ENCODE data around the gene RASL11B. TPM values are rescaled to one million over a fixed set of nuclear protein-coding genes. Genes with fewer than 3 reads are reported as not detected.

RASL11B gene
- total RNA-seq, 1 experiment from 2014 or later = 26.6 TPM

GRCh38 chr4:52837716-52838558 is 24.2 kb upstream of the RASL11B start:
- no peaks in the 10 kb centered on the region for H3K27me3 ChIP-seq
- peak overlapping the region; percentile 38 for H3K4me3 ChIP-seq
- peak; percentile 93 to 95 for DNase-seq
- H3K27ac ChIP-seq = peak overlapping the region; percentile 99
- H3K4me1 ChIP-seq = peaks cover 39% of the 10 kb centered on the region
- no peaks in the 10 kb centered on the region for H3K36me3 ChIP-seq
- no peaks in the 10 kb centered on the region for H3K9me3 ChIP-seq (replicated peaks)

- Histone ChIP-seq H3K27me3 (no peaks in the 10 kb centered on the region), H3K4me3 (peak overlapping the region; percentile 38), H3K27ac (peak overlapping the region; percentile 99), H3K9me3 (replicated peaks) (no peaks in the 10 kb centered on the region), H3K4me1 (peaks cover 39% of the 10 kb centered on the region), H3K36me3 (no peaks in the 10 kb centered on the region)
- peak; percentile 33 to 57 for DNase-seq
Observed at GRCh38 chr4:52838729-52839586, 23.2 kb upstream of the RASL11B start.

- Histone ChIP-seq H3K36me3 (no peaks in the 10 kb centered on the region), H3K4me3 (no peak overlapping the region), H3K27ac (no peak overlapping the region), H3K9me3 (replicated peaks) (no peaks in the 10 kb centered on the region), H3K4me1 (peaks cover 39% of the 10 kb centered on the region), H3K27me3 (no peaks in the 10 kb centered on the region)
- no peak for DNase-seq
Observed at GRCh38 chr4:52840531-52841370, 21.4 kb upstream of the RASL11B start.

GRCh38 chr4:52841682-52842456 is 20.2 kb upstream of the RASL11B start:
- H3K27ac ChIP-seq = no peak overlapping the region

GRCh38 chr4:52842792-52843191 is 19.3 kb upstream of the RASL11B start:
- no peaks in the 10 kb centered on the region for H3K27me3 ChIP-seq
- peaks cover 21% of the 10 kb centered on the region for H3K4me1 ChIP-seq
- no peak overlapping the region for H3K27ac ChIP-seq
- no peak for DNase-seq
- H3K9me3 ChIP-seq (replicated peaks) = no peaks in the 10 kb centered on the region
- H3K4me3 ChIP-seq = no peak overlapping the region
- no peaks in the 10 kb centered on the region for H3K36me3 ChIP-seq

More at GRCh38 chr4:52841682-52842456, 20.2 kb upstream of the RASL11B start:
- H3K36me3 ChIP-seq = no peaks in the 10 kb centered on the region
- H3K4me1 ChIP-seq = peaks cover 30% of the 10 kb centered on the region
- no peak overlapping the region for H3K4me3 ChIP-seq
- no peaks in the 10 kb centered on the region for H3K9me3 ChIP-seq (replicated peaks)
- no peak for DNase-seq
- no peaks in the 10 kb centered on the region for H3K27me3 ChIP-seq

GRCh38 chr4:52843351-52843750 is 18.8 kb upstream of the RASL11B start:
- Histone ChIP-seq H3K36me3 (no peaks in the 10 kb centered on the region), H3K27me3 (no peaks in the 10 kb centered on the region), H3K4me1 (peaks cover 23% of the 10 kb centered on the region), H3K4me3 (no peak overlapping the region), H3K9me3 (replicated peaks) (no peaks in the 10 kb centered on the region), H3K27ac (no peak overlapping the region)
- DNase-seq = no peak

GRCh38 chr4:52843958-52844357 is 18.2 kb upstream of the RASL11B start:
- Histone ChIP-seq H3K4me3 (no peak overlapping the region), H3K27ac (no peak overlapping the region), H3K36me3 (no peaks in the 10 kb centered on the region), H3K4me1 (peaks cover 17% of the 10 kb centered on the region), H3K9me3 (replicated peaks) (no peaks in the 10 kb centered on the region), H3K27me3 (no peaks in the 10 kb centered on the region)
- no peak for DNase-seq

GRCh38 chr4:52844596-52844995 is 17.5 kb upstream of the RASL11B start:
- no peaks in the 10 kb centered on the region for H3K36me3 ChIP-seq
- peaks cover 10% of the 10 kb centered on the region for H3K4me1 ChIP-seq
- no peak overlapping the region for H3K27ac ChIP-seq
- H3K27me3 ChIP-seq = no peaks in the 10 kb centered on the region
- no peaks in the 10 kb centered on the region for H3K9me3 ChIP-seq (replicated peaks)
- DNase-seq = no peak
- no peak overlapping the region for H3K4me3 ChIP-seq

GRCh38 chr4:52846502-52846901 is 15.6 kb upstream of the RASL11B start:
- H3K27ac ChIP-seq = no peak overlapping the region
- no peaks in the 10 kb centered on the region for H3K27me3 ChIP-seq
- H3K4me3 ChIP-seq = no peak overlapping the region
- 0 out of 2 replicates have a peak, but pooled peaks cover 4% of the 10 kb centered on the region for H3K4me1 ChIP-seq
- DNase-seq = no peak
- H3K36me3 ChIP-seq = no peaks in the 10 kb centered on the region
- no peaks in the 10 kb centered on the region for H3K9me3 ChIP-seq (replicated peaks)

GRCh38 chr4:52848254-52848653 is 13.9 kb upstream of the RASL11B start:
- Histone ChIP-seq H3K36me3 (no peaks in the 10 kb centered on the region), H3K9me3 (replicated peaks) (no peaks in the 10 kb centered on the region), H3K4me3 (no peak overlapping the region), H3K27ac (no peak overlapping the region), H3K4me1 (peaks cover 11% of the 10 kb centered on the region), H3K27me3 (no peaks in the 10 kb centered on the region)
- no peak for DNase-seq

- no peak overlapping the region for H3K4me3 ChIP-seq
- no peaks in the 10 kb centered on the region for H3K36me3 ChIP-seq
- no peak overlapping the region for H3K27ac ChIP-seq
- H3K27me3 ChIP-seq = no peaks in the 10 kb centered on the region
- H3K4me1 ChIP-seq = peaks cover 23% of the 10 kb centered on the region
- DNase-seq = no peak
- H3K9me3 ChIP-seq (replicated peaks) = no peaks in the 10 kb centered on the region; the same call in 1 of the 2 replicates
Observed at GRCh38 chr4:52850406-52851124, 11.6 kb upstream of the RASL11B start.

- no peaks in the 10 kb centered on the region; the same call in 1 of the 2 replicates for H3K9me3 ChIP-seq (replicated peaks)
- H3K27ac ChIP-seq = no peak overlapping the region
- DNase-seq = no peak
- H3K4me3 ChIP-seq = no peak overlapping the region
- no peaks in the 10 kb centered on the region for H3K27me3 ChIP-seq
- no peaks in the 10 kb centered on the region for H3K36me3 ChIP-seq
- H3K4me1 ChIP-seq = peaks cover 23% of the 10 kb centered on the region
Observed at GRCh38 chr4:52852041-52852440, 10.1 kb upstream of the RASL11B start.

- no peaks in the 10 kb centered on the region for H3K27me3 ChIP-seq
- peaks cover 23% of the 10 kb centered on the region for H3K4me1 ChIP-seq
- peaks cover 2% of the 10 kb centered on the region for H3K9me3 ChIP-seq (replicated peaks)
- H3K27ac ChIP-seq = no peak overlapping the region; the same call in 1 of the 2 replicates
- H3K36me3 ChIP-seq = no peaks in the 10 kb centered on the region
- no peak for DNase-seq
- no peak overlapping the region for H3K4me3 ChIP-seq
Observed at GRCh38 chr4:52852711-52853110, 9.4 kb upstream of the RASL11B start.

Measured in SJCRH30 (cell line).